Stimulated activated naive CD8-positive, alpha-beta T cell treated with anti-CD3 and anti-CD28 coated beads, Interleukin-15, amount 100 ng/mL, for 72 hours (primary cell): ENCODE measurements around the gene SLC7A14.
A peak's percentile ranks its signal among the peaks of the same experiment; 100 is the strongest.

Experiments used
- ATAC-seq: fragments of 150-1000 bp; cut with Tn5 transposase; 2 replicates; pipeline ENCODE4 v1.10.0; 2021; ENCODE audit warnings: mild to moderate bottlenecking, moderate library complexity
- DNase-seq, 2 donors: peaks; one replicate each; pipeline ENCODE4 v3.0.0; 2021 to 2022
- H3K27ac Mint-ChIP-seq, 2 donors: one replicate each; pipeline ENCODE4 v1.8.0; 2022; ENCODE audit warnings: mild to moderate bottlenecking in 2 of 2, mixed read lengths in 2 of 2, moderate library complexity in 2 of 2
- H3K27me3 Mint-ChIP-seq: one replicate; pipeline ENCODE4 v1.8.0; 2022; ENCODE audit warnings: mixed read lengths
- H3K4me1 Mint-ChIP-seq: one replicate; pipeline ENCODE4 v1.8.0; 2022; ENCODE audit warnings: mild to moderate bottlenecking, mixed read lengths
- H3K4me3 Mint-ChIP-seq, 2 donors: one replicate each; pipeline ENCODE4 v1.8.0; 2022; ENCODE audit warnings: mild to moderate bottlenecking in 2 of 2, mixed read lengths in 2 of 2, moderate library complexity in 1 of 2
- H3K9me3 Mint-ChIP-seq, 2 donors: one replicate each; pipeline ENCODE4 v1.8.0; 2022; ENCODE audit warnings: mixed read lengths in 2 of 2

SLC7A14 gene

DNA sequence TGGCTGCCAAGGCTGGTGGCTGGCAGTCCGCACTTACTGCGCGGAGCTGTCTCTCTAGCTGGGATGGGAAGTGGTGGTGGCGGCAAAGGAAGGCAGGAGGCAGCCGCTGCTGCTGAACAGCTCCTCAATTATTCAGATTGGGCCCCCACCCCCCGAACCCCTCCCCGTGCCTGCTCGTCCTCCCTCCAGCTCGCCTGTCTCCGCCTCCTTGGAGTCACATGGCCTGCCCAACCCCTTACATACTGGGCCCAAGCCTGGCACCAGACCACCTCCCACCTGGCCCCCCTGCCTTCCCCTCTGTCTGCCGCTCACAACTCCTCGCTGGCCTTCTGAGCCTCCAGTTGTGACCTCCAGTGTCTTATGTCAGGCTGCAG, at the start of gene SLC7A14:
SLC7A14 (minus strand) TSS at position 139 of the 374 bp plus-strand sequence. CDS start 59,139 bp downstream, outside the sequence.
- no peak for ATAC-seq
- no peak within 1 kb of the TSS for H3K27ac Mint-ChIP-seq
- H3K9me3 Mint-ChIP-seq = peaks cover 5 to 21% of the 10 kb centered on the region in 2 donors
- H3K4me1 Mint-ChIP-seq = no peaks in the 10 kb centered on the region
- DNase-seq = no peak
- H3K4me3 Mint-ChIP-seq = no peak within 1 kb of the TSS
- H3K27me3 Mint-ChIP-seq = peaks cover 73% of the 10 kb centered on the region

DNA sequence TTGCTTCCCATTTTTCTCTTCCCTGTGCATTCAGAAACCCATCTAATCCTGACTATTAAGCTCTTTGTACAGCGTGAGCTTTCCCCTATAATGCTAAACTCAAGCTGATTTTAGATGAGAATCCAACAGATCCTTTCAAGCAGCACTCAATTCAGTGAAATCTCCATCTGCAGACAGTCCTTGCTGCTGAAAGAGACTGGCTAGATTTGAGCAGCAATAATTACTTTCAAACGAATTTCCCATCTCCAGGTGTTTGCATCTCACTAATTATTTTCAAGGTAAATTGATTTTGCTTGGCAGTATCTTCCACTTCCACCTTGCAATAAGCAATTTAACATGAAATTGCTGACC, 49.5 kb upstream of the SLC7A14 start:
- no peak for DNase-seq
- no peak overlapping the region for H3K27ac Mint-ChIP-seq
- no peak for ATAC-seq
- no peaks in the 10 kb centered on the region for H3K9me3 Mint-ChIP-seq
- H3K4me3 Mint-ChIP-seq = no peak overlapping the region
- peaks cover 23% of the 10 kb centered on the region for H3K27me3 Mint-ChIP-seq
- no peaks in the 10 kb centered on the region for H3K4me1 Mint-ChIP-seq

DNA sequence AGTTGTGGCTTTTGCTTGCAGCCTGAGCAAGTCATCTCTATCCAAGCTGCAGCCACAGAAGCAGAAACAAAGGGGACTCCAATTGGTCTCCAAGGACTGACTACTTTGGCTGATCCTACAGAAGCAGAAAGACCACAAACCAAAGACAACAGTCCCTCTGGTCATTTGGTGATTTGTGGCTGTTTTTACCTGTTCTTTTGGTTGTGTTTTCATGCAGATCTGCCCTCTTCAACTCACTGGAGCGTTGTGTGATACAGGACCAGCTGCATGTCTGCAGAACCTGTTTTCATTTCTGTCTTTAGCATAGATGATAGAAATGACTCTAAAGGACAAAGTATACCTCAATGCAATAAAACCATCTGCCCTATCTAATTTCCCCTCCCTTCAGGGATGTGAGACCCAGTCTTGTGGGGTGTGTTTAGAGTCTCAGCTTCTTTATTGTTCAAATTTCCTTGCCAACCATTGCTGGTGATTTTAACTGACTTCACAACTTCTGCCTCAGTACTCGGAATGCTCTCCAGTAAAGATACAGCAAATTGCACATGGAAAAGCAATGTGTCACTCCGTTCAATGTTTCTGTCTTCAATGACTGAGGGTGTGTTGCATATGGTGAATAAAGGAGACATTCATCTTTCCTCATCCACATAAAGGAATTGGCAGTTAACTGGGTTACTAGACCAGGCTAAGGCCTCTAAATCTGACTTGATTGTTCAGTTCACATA, 48.9 kb upstream of the SLC7A14 start:
- ATAC-seq = peak; percentile 55
- DNase-seq = no peak

DNA sequence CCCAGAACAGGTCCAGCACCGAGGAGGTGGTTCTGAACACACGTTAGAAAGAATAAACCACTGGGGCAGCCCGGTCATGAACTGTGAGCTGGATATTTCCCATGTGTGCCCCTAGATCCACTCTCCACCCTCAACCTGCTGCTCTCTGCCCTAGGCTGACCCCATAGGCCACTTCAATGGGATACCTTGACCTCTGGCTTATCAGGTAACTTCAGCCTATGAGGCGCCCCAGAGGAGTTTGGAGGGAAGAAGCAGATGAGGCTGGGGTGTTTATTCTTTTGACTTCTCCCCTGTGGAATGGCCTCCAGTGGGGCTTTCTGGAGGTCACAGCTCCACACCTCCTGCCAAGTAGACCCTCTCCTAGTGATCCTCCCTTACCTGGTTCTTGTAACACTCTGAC, 47.7 kb upstream of the SLC7A14 start:
- Mint-ChIP-seq H3K4me1 (no peaks in the 10 kb centered on the region), H3K9me3 (no peaks in the 10 kb centered on the region), H3K4me3 (no peak overlapping the region), H3K27ac (no peak overlapping the region), H3K27me3 (peaks cover 34% of the 10 kb centered on the region)
- ATAC-seq (no peak), DNase-seq (no peak)

More for the DNA sequence above, 48.9 kb upstream of the SLC7A14 start:
- Mint-ChIP-seq H3K9me3 (no peaks in the 10 kb centered on the region), H3K4me1 (no peaks in the 10 kb centered on the region), H3K27ac (no peak overlapping the region), H3K4me3 (no peak overlapping the region), H3K27me3 (peaks cover 23% of the 10 kb centered on the region)

DNA sequence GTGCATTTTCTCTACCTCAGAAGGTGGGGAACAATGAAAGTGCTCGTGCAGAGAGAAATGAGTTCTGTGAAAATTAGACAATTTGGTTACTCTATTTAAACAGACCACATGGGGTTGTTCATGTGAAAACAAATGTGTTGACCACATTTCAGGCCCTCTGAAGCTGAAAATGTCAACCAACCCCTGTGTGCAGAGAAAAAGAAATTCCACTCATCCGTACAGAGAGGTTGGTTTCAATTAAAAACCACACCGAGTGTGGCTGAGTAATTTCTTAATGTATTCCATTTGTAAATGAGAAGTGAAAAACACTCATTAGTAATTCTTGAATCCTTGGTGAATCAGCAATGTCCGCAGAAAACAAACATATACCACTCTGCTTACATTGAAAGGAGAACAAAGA, 46.9 kb upstream of the SLC7A14 start:
- no peaks in the 10 kb centered on the region for H3K4me1 Mint-ChIP-seq
- H3K27me3 Mint-ChIP-seq = peaks cover 34% of the 10 kb centered on the region
- H3K4me3 Mint-ChIP-seq = no peak overlapping the region
- no peak overlapping the region for H3K27ac Mint-ChIP-seq
- H3K9me3 Mint-ChIP-seq = no peaks in the 10 kb centered on the region
- ATAC-seq (peak; percentile 83), DNase-seq (no peak)

DNA sequence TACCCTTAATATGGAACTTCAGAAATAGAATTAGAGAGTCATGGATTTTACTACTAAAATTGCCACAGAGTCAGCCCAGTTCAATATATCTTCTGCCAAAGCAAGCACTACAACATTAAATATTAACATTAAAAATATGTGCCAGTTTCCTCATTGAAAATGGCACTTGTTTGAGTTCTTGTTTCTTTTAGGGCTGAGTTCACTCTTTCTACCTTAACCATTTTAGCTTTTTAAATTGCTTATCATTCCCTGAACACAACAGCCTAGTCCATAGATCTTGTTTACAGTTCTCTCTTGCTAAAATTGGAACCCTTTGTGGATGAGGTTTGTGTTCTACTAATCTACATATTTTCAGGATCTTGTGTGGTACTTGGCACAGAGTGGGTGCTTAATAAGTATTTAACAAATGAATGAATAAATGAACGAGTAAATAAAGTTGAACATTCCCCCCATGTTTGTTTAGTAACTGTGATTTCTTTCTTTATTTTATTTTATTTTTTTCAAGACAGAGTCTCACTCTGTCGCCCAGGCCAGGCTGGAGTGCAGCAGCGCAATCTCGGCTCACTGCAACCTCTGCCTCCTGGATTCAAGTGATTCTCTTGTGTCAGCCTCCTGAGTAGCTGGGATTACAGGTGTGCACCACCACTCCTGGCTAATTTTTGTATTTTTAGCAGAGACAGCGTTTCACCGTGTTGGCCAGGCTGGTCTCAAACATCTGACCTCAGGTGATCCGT, 46.0 kb upstream of the SLC7A14 start:
- Mint-ChIP-seq H3K9me3 (no peaks in the 10 kb centered on the region), H3K27ac (no peak overlapping the region), H3K27me3 (peaks cover 33% of the 10 kb centered on the region), H3K4me3 (no peak overlapping the region), H3K4me1 (no peaks in the 10 kb centered on the region)
- no peak for ATAC-seq
- no peak for DNase-seq

DNA sequence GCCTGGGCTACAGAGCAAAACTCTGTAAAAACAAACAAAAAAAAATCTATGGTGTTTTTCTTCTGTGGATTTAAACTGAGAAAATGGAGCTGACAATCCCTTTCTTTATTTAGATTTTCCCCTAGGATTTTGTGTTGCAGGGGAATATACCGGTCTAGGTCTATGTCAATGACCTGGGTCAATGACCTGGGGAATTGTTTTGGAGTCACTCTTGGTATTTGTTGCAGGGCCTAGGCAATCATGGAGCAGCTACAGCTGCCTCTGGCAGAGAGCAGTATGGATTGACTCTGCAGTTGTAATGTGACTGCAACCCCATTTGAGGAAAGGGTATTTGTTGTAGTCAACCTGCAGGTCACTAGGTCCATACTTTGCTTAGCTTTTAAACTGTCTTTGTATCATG, 37.6 kb upstream of the SLC7A14 start:
- ATAC-seq (no peak), DNase-seq (no peak)
- no peak overlapping the region for H3K27ac Mint-ChIP-seq
- peaks cover 0 to 4% of the 10 kb centered on the region in 2 donors for H3K9me3 Mint-ChIP-seq
- H3K27me3 Mint-ChIP-seq = peaks cover 35% of the 10 kb centered on the region
- no peaks in the 10 kb centered on the region for H3K4me1 Mint-ChIP-seq
- no peak overlapping the region for H3K4me3 Mint-ChIP-seq

DNA sequence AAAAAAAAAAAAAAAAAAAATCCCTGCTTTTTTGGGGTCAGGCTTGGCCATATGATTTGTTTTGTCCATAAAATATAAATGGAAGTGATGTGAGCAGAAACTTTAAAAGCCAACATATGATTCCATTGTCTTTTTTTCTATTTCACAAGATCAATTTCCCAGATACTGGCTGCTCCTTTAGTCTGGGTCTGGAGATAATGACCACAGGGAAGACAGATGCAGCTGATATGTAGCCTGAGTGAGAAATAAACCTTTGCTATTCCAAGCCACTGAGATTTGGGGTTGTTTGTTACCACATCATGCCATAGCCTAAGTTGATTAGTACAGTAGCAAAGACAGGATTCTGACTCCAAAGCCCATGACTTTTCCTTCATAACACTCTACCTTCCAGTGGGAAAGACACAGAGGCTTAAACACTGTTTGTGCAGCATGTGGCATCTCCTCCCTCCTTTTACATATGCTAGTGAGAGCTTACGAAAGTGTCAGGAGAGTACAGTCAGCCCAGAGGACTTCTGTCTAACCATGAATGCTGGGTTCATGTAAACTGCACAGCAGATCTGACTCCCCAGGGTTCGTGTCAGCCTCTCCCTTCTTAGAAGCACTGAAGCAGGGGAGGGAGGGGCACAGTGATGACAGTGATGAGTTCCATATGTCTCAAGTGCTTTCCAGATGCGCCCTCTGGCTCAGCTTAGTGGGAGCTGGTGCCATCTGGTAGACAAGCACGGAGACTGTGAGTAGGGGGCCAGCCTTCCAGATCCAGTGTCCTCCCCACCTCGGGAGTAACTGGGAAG, 36.7 kb upstream of the SLC7A14 start:
- Mint-ChIP-seq H3K27me3 (peaks cover 41% of the 10 kb centered on the region), H3K4me3 (no peak overlapping the region), H3K27ac (no peak overlapping the region), H3K9me3 (peaks cover 0 to 4% of the 10 kb centered on the region in 2 donors), H3K4me1 (no peaks in the 10 kb centered on the region)
- ATAC-seq (no peak), DNase-seq (no peak)

DNA sequence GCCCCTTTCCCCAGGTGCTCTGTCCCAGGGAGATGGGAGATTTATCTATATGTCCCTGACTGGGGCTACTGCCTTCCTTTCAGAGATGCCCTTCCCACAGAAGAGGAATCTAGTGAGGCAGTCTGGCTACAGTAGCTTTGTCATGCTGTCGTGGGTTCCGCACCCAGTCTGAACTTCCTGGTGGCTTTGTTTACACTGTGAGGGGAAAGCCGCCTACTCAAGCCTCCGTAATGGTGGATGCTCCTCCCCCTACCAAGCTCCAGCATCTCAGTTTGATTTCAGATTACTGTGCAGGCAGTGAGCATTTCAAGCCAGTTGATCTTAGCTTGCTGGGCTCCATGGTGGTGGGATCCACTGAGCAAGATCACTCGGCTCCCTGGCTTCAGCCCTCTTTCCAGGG, 35.4 kb upstream of the SLC7A14 start:
- peaks cover 0 to 4% of the 10 kb centered on the region in 2 donors for H3K9me3 Mint-ChIP-seq
- H3K4me3 Mint-ChIP-seq = no peak overlapping the region
- ATAC-seq (no peak), DNase-seq (no peak)
- no peak overlapping the region for H3K27ac Mint-ChIP-seq
- peaks cover 41% of the 10 kb centered on the region for H3K27me3 Mint-ChIP-seq
- no peaks in the 10 kb centered on the region for H3K4me1 Mint-ChIP-seq

DNA sequence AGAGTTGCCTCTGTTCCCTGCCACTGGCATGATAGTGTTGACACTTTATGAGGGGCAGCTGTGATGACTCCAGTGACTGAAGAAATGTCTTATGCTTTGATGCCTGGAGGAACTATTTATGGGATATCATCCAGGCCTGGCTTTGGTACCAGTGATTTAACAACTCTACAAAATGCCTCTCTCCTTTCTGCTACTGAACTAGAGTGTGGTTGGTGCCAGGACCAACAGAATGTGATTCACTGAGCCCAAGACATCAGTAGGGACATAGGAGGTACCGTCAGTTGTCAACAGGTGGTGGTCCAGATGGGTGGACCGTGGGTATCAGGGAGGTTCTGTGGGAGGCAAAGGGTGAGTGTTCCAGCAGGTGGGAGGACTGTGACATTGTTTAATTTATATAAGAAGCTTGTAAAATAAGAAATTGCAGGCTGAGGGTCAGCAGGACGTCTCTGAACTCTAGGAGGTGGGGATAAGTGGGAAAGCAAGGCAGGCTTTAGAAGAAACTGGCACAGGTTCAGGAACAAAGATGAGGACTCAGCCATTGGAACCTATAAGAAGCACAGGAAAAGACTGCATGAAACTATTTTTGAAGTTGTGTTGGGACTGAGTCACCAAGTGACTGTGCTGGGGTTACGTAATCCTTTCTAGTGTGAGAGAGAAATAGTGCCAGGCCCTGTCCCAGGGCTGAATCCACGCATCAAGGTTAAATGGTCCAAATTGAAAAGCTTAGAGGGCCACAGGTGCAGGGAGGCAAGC, 28.5 kb upstream of the SLC7A14 start:
- no peak for DNase-seq
- Mint-ChIP-seq H3K4me1 (no peaks in the 10 kb centered on the region), H3K27ac (no peak overlapping the region)

DNA sequence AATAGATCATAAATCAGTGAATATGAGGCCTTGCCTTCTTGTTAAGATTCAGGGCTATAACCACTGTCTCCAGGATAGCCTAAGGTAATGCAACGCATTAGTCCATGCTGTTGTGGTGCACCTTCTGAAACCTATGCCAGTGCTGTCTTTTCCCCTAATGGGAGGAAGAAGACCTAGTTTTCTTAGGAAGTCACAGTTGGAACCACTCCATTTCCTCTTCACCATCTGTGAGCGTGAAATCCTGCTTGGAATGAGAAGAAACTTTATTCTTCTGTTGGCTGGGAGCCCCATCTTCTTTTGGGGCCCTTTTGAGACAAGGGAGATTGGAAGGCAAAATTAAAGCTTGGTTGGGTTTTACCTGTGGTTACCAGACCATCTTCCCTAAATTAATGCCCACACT, 25.9 kb upstream of the SLC7A14 start:
- no peak for DNase-seq
- ATAC-seq = no peak

More for the DNA sequence above, 28.5 kb upstream of the SLC7A14 start:
- ATAC-seq = no peak
- H3K27me3 Mint-ChIP-seq = peaks cover 33% of the 10 kb centered on the region
- H3K9me3 Mint-ChIP-seq = no peaks in the 10 kb centered on the region
- H3K4me3 Mint-ChIP-seq = no peak overlapping the region

DNA sequence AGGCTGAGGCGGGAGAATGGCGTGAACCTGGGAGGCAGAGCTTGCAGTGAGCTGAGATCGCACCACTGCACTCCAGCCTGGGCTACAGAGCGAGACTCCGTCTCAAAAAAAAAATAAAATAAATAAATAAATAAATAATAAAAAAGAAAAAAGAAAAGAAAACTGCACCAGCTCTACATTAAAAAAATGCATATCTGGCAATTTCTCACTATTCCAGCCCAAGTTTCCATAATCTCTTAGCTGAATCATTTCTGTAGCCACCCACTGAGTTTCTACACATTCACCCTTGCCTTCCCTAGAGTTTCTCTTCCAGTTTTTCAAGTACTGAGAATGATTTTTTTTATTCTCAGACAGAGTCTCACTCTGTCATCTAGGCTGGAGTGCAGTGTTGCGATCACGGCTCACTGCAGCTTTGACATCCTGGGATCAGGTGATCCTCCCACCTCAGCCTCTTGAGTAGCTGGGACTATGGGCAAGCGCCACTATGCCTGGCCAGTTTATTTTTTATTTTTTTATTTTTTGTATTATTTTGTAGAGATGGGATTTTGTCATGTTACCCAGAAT, 24.5 kb upstream of the SLC7A14 start:
- Mint-ChIP-seq H3K27ac (no peak overlapping the region), H3K4me1 (no peaks in the 10 kb centered on the region), H3K4me3 (no peak overlapping the region), H3K27me3 (peaks cover 18% of the 10 kb centered on the region), H3K9me3 (no peaks in the 10 kb centered on the region)
- ATAC-seq (no peak), DNase-seq (no peak)

More for the DNA sequence above, 25.9 kb upstream of the SLC7A14 start:
- H3K9me3 Mint-ChIP-seq = no peaks in the 10 kb centered on the region
- no peaks in the 10 kb centered on the region for H3K4me1 Mint-ChIP-seq
- H3K27me3 Mint-ChIP-seq = peaks cover 18% of the 10 kb centered on the region
- H3K4me3 Mint-ChIP-seq = no peak overlapping the region
- no peak overlapping the region for H3K27ac Mint-ChIP-seq

DNA sequence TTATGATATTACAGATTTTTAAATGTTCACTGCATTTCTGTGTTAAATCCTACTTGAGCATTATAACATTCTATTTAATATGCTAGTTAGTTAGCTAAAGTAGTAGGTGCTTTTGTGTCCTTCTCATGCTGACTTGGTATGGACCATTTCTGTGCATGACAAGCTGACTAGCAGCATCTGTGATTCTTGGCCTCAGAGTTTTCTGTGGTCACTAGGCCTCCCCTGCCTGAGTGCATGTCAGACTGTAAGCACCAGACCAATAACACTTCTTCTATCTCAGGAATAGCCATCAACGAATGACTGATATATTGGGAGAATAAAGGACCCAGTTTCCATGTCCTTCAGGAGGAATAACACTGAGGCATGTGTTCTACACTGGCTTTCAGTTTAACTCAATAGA, 22.6 kb upstream of the SLC7A14 start:
- no peak for DNase-seq
- H3K27me3 Mint-ChIP-seq = peaks cover 21% of the 10 kb centered on the region
- no peak overlapping the region for H3K4me3 Mint-ChIP-seq
- H3K27ac Mint-ChIP-seq = no peak overlapping the region
- H3K9me3 Mint-ChIP-seq = no peaks in the 10 kb centered on the region
- ATAC-seq = no peak
- no peaks in the 10 kb centered on the region for H3K4me1 Mint-ChIP-seq

DNA sequence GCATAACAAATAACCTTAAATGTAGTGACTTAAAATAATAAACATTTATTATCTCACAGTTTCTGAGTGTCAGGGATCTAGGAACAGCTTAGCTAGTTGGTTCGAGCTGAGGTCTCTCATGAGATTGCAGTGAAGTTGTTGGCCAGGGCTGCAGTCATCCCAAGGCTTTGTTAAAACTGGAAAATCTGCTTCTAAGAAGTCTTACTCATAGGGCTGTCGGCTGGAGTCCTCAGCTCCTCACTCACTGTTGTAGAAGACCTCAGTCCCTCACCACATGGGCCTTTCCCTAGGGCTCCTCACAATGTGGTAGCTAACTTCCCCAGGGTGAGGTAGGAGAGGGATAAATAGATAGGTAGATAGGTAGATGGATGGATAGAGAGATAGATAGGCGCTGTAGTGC, 20.8 kb upstream of the SLC7A14 start:
- Mint-ChIP-seq H3K4me3 (no peak overlapping the region), H3K9me3 (peaks cover 1 to 4% of the 10 kb centered on the region in 2 donors), H3K27me3 (peaks cover 29% of the 10 kb centered on the region), H3K4me1 (no peaks in the 10 kb centered on the region), H3K27ac (no peak overlapping the region)
- no peak for ATAC-seq
- DNase-seq = no peak

DNA sequence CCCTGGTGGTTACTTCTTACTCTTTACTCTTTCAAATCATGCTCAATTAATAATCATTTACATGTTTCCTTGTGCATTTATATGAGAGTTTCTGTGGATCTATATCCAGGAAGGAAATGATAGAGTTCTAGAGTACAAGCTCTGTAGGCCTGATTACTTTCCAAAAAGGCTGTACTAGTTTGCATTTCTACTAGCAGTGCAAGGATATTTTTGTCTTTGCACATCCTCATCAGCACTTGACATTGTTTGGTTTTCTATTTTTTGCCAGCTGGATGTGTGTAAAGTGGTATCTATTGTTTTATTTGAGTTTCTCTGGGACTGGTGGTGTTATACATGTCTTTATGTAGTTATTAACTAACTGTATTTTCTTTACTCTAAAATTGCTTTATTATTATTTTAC, 19.6 kb upstream of the SLC7A14 start:
- Mint-ChIP-seq H3K27ac (no peak overlapping the region), H3K4me1 (no peaks in the 10 kb centered on the region), H3K4me3 (no peak overlapping the region), H3K27me3 (peaks cover 29% of the 10 kb centered on the region), H3K9me3 (peaks cover 4 to 10% of the 10 kb centered on the region in 2 donors)
- no peak for DNase-seq
- no peak for ATAC-seq
